SK-N-SH (cell line): ENCODE results near the gene DMD. TPM values are rescaled to one million over a fixed set of nuclear protein-coding genes. Genes with fewer than 3 reads are reported as not detected.

Source experiments
- CTCF ChIA-PET: fragments of 300-600, 350-600 bp; formaldehyde crosslinking; extraction: SDS; loops from one replicate; lab custom pipeline; 2021; lab: Yijun Ruan, JAX
- POLR2A ChIA-PET: fragments of 350-600 bp; sonication (Branson Sonifier 250); formaldehyde crosslinking; extraction: SDS; loops from one replicate; lab custom pipeline; 2020; ENCODE audit warnings: antibody characterized with exemption, inconsistent platforms; lab: Yijun Ruan, JAX
- DNase-seq: peaks from one replicate; pipeline ENCODE4 v3.0.0; 2012
- H2AFZ ChIP-seq: fragments of 200-600 bp; sonication (generic); 2 replicates; pipeline ENCODE4 v1.8.1; 2016; ENCODE audit warnings: antibody characterized with exemption, mild to moderate bottlenecking, low read depth
- H3F3A ChIP-seq: fragments of 200-600 bp; sonication (generic); replicated peaks from 2 replicates; pipeline ENCODE3; 2016; ENCODE audit warnings: antibody characterized with exemption, mild to moderate bottlenecking; ENCODE audit not compliant: insufficient read depth
- H3K27ac ChIP-seq, 2 experiments: fragments of 200-500 bp in 1 of 2; fragments of 200-600 bp in 1 of 2; sonication (Bioruptor generic) in 1 of 2; sonication (generic), shearing (Covaris generic) in 1 of 2; 2 replicates each; pipeline versions ENCODE4 v1.5.1 to v1.6.1; 2014 to 2016; ENCODE audit warnings: low read depth in 2 of 2, inconsistent platforms in 1 of 2, low read length in 1 of 2, mild to moderate bottlenecking in 1 of 2, mixed read lengths in 1 of 2
- H3K27me3 ChIP-seq: fragments of 200-600 bp; sonication (generic), shearing (Covaris generic); 2 replicates; pipeline ENCODE4 v1.6.1; 2016; ENCODE audit warnings: mixed run types; ENCODE audit not compliant: insufficient read depth
- H3K36me3 ChIP-seq, 2 experiments: fragments of 200-500 bp in 1 of 2; fragments of 200-600 bp in 1 of 2; sonication (Bioruptor generic) in 1 of 2; sonication (generic) in 1 of 2; replicated peaks in 1 of 2; 2 replicates each; pipeline versions ENCODE3 to v1.5.1; 2014 to 2016; ENCODE audit warnings: low read length in 1 of 2, mild to moderate bottlenecking in 1 of 2; ENCODE audit not compliant: insufficient read depth in 2 of 2, control insufficient read depth in 1 of 2
- H3K4me1 ChIP-seq, 2 experiments: fragments of 200-500 bp in 1 of 2; fragments of 200-600 bp in 1 of 2; sonication (Bioruptor generic) in 1 of 2; sonication (generic), shearing (Covaris generic) in 1 of 2; 2 replicates each; pipeline versions ENCODE4 v1.5.1 to v1.6.1; 2014 to 2016; ENCODE audit warnings: low read depth in 1 of 2, low read length in 1 of 2, mixed run types in 1 of 2; ENCODE audit not compliant: insufficient read depth in 2 of 2, control insufficient read depth in 1 of 2
- H3K4me2 ChIP-seq: fragments of 200-600 bp; sonication (generic), shearing (Covaris generic); 2 replicates; pipeline ENCODE4 v1.6.1; 2017; ENCODE audit warnings: mixed run types
- H3K4me3 ChIP-seq, 2 experiments: fragments of 200-500 bp in 1 of 2; fragments of 200-600 bp in 1 of 2; sonication (Bioruptor generic) in 1 of 2; sonication (generic), shearing (Covaris generic) in 1 of 2; 2 replicates each; pipeline versions ENCODE4 v1.5.1 to v1.8.1; 2014 to 2016; ENCODE audit warnings: low read depth in 2 of 2, inconsistent platforms in 1 of 2, low read length in 1 of 2, mild to moderate bottlenecking in 1 of 2, mixed read lengths in 1 of 2, moderate library complexity in 1 of 2
- H3K79me2 ChIP-seq: fragments of 200-600 bp; sonication (generic); 2 replicates; pipeline ENCODE4 v1.8.1; 2017; ENCODE audit warnings: mild to moderate bottlenecking; ENCODE audit not compliant: insufficient read depth
- H3K9ac ChIP-seq: fragments of 200-600 bp; sonication (generic); 2 replicates; pipeline ENCODE4 v1.6.1; 2017; ENCODE audit warnings: mixed run types
- H3K9me2 ChIP-seq: fragments of 200-600 bp; sonication (generic); 2 replicates; pipeline ENCODE4 v1.6.1; 2017; ENCODE audit warnings: mixed run types
- H3K9me3 ChIP-seq: fragments of 200-600 bp; sonication (generic); 2 replicates; pipeline ENCODE4 v1.6.1; 2017; ENCODE audit warnings: mixed run types, mild to moderate bottlenecking, moderate library complexity
- H4K20me1 ChIP-seq: fragments of 200-600 bp; sonication (generic); 2 replicates; pipeline ENCODE4 v1.6.1; 2017; ENCODE audit warnings: mild to moderate bottlenecking, mixed run types; ENCODE audit not compliant: insufficient read depth
- CHD2 ChIP-seq: fragments of 150-350 bp; IDR thresholded peaks from 2 replicates; pipeline ENCODE4 v1.6.1; 2018; ENCODE audit warnings: low read length; ENCODE audit not compliant: partially characterized antibody
- EP300 ChIP-seq, 2 experiments: IDR thresholded peaks; 2 replicates each; pipeline versions ENCODE4 v1.4.0 to v1.6.1; 2012; ENCODE audit warnings: borderline replicate concordance in 1 of 2, low read depth in 1 of 2, low read length in 1 of 2
- FOXJ3 ChIP-seq: sonication (generic); formaldehyde crosslinking; IDR thresholded peaks from 2 replicates; pipeline ENCODE4 v1.5.1; 2020; ENCODE audit warnings: mild to moderate bottlenecking, missing genetic modification reagents
- FOXM1 ChIP-seq: IDR thresholded peaks from 2 replicates; pipeline ENCODE4 v1.4.0; 2012; ENCODE audit warnings: low read depth, mild to moderate bottlenecking
- JUND ChIP-seq: IDR thresholded peaks from 2 replicates; pipeline ENCODE4 v1.4.0; 2012
- MEF2A ChIP-seq: IDR thresholded peaks from 2 replicates; pipeline ENCODE4 v1.4.0; 2012; ENCODE audit warnings: low read depth, borderline replicate concordance
- MXI1 ChIP-seq: IDR thresholded peaks from 2 replicates; pipeline ENCODE4 v1.6.1; 2012; ENCODE audit warnings: mild to moderate bottlenecking, low read depth, low read length, improper control_type of control experiment
- NFIC ChIP-seq: IDR thresholded peaks from 2 replicates; pipeline ENCODE4 v1.4.0; 2012; ENCODE audit warnings: borderline replicate concordance
- NRF1 ChIP-seq: IDR thresholded peaks from 2 replicates; pipeline ENCODE4 v1.6.1; 2012; ENCODE audit warnings: low read depth, mild to moderate bottlenecking, low read length
- POLR2AphosphoS5 ChIP-seq: IDR thresholded peaks from 2 replicates; pipeline ENCODE4 v1.6.1; 2012; ENCODE audit warnings: low read depth, low read length
- RCOR1 ChIP-seq: fragments of 150-350 bp; IDR thresholded peaks from 2 replicates; pipeline ENCODE4 v1.6.1; 2017; ENCODE audit warnings: antibody characterized with exemption, low read length
- SIN3A ChIP-seq: IDR thresholded peaks from 2 replicates; pipeline ENCODE4 v1.6.1; 2012; ENCODE audit warnings: low read depth, mild to moderate bottlenecking, low read length, moderate library complexity, borderline replicate concordance
- SMC3 ChIP-seq: IDR thresholded peaks from 2 replicates; pipeline ENCODE4 v1.6.1; 2012; ENCODE audit warnings: low read depth, low read length, improper control_type of control experiment
- TAF1 ChIP-seq: IDR thresholded peaks from 2 replicates; pipeline ENCODE4 v1.6.1; 2012; ENCODE audit warnings: low read depth, mild to moderate bottlenecking, low read length, moderate library complexity, borderline replicate concordance
- TCF12 ChIP-seq: IDR thresholded peaks from 2 replicates; pipeline ENCODE4 v1.4.0; 2012
- TEAD4 ChIP-seq: IDR thresholded peaks from 2 replicates; pipeline ENCODE4 v1.4.0; 2012; ENCODE audit warnings: mild to moderate bottlenecking, borderline replicate concordance; ENCODE audit not compliant: insufficient read depth
- YY1 ChIP-seq: IDR thresholded peaks from 2 replicates; pipeline ENCODE4 v1.4.0; 2012; ENCODE audit warnings: low read depth, mild to moderate bottlenecking
- WGBS: methylation state at CpG from one replicate; pipeline ENCODE4 v1.1.6; 2017; ENCODE audit warnings: low lambda C conversion rate; 5-methylcytosine and 5-hydroxymethylcytosine counted together
- polyA plus RNA-seq, 3 experiments: library from polyadenylated mRNA; depleted of rRNA; stranded (reverse); fragments of >200 nt; gene quantifications; 2 replicates each; pipeline ENCODE4 v1.2.3, GENCODE V29; 2012
- TF ChIP-seq, protein P1 (sequence below): fragments of 150-350 bp; IDR thresholded peaks from 2 replicates; pipeline ENCODE4 v1.6.1; 2017; ENCODE audit warnings: antibody characterized with exemption, low read length, low read depth, borderline replicate concordance
- TF ChIP-seq, protein P2 (sequence below): IDR thresholded peaks from 2 replicates; pipeline ENCODE4 v1.4.0; 2012; ENCODE audit warnings: low read depth
- TF ChIP-seq, protein P3 (sequence below): IDR thresholded peaks from 2 replicates; pipeline ENCODE4 v1.4.0; 2012; ENCODE audit warnings: low read depth, borderline replicate concordance
- TF ChIP-seq, protein P4 (sequence below): fragments of 200-600 bp; sonication (generic); IDR thresholded peaks from 2 replicates; pipeline ENCODE4 v1.6.1; 2017; ENCODE audit warnings: antibody characterized with exemption, mild to moderate bottlenecking, moderate library complexity
- TF ChIP-seq, protein P5 (sequence below): fragments of 150-350 bp; IDR thresholded peaks from 2 replicates; pipeline ENCODE4 v1.6.1; 2016; ENCODE audit warnings: mild to moderate bottlenecking, low read depth, low read length

DMD gene
- polyA plus RNA-seq, 1 of the 3 experiments (the other 2 are of a cell fraction), result 3.9 TPM

DNA sequence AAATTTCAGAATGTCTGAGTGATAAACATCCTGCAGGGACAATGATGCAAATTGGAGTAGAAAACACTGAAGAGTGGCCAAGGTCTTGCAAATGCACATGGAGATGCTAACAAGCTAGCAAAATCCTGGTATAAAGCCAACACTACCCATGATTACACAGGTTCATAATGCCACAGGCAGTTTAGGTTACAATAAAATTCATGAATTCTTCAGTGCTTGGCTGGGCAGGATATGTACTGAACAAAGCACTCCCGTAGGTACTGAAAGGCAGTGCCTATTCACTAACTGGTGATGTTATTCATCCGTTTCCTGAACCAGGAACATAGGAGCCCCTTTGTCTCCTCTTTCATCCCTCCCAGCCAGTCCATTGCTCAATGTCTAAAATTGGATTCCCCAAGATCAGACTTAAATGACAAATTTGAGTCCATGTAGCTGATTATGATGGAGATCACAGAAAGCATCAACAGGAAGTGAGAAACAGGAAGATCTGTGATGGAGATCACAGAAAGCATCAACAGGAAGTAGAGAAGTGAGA, 244.5 kb downstream of the DMD start:
- H2AFZ ChIP-seq, result no peak overlapping the region
- no peaks in the 10 kb centered on the region for H3K9me2 ChIP-seq
- no peaks in the 10 kb centered on the region for H4K20me1 ChIP-seq
- 12% methylated on average over 2 of the region's 2 CpGs for WGBS
- H3K79me2 ChIP-seq, result no peaks in the 10 kb centered on the region
- H3K9me3 ChIP-seq, result no peaks in the 10 kb centered on the region
- no peak overlapping the region for H3K4me3 ChIP-seq
- CTCF ChIA-PET, result interaction anchor here (1.4 kb wide), 1 partner anchor 17 kb away, joined by 4 read pairs; no protein-coding TSS in a partner anchor
- POLR2A ChIA-PET, result no interaction called here
- no peaks in the 10 kb centered on the region for H3K36me3 ChIP-seq
- TF ChIP-seq, protein P1, sequence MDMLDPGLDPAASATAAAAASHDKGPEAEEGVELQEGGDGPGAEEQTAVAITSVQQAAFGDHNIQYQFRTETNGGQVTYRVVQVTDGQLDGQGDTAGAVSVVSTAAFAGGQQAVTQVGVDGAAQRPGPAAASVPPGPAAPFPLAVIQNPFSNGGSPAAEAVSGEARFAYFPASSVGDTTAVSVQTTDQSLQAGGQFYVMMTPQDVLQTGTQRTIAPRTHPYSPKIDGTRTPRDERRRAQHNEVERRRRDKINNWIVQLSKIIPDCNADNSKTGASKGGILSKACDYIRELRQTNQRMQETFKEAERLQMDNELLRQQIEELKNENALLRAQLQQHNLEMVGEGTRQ, result no peak
- TF ChIP-seq CHD2 (no peak), TCF12 (no peak), POLR2AphosphoS5 (no peak)
- TF ChIP-seq, protein P2, sequence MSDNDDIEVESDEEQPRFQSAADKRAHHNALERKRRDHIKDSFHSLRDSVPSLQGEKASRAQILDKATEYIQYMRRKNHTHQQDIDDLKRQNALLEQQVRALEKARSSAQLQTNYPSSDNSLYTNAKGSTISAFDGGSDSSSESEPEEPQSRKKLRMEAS, result no peak
- DNase-seq, result no peak
- H3F3A ChIP-seq, result no peaks in the 10 kb centered on the region
- no peaks in the 10 kb centered on the region for H3K4me1 ChIP-seq
- H3K4me2 ChIP-seq, result no peak overlapping the region
- H3K27ac ChIP-seq, result no peak overlapping the region
- H3K27me3 ChIP-seq, result no peaks in the 10 kb centered on the region
- no peak overlapping the region for H3K9ac ChIP-seq

DNA sequence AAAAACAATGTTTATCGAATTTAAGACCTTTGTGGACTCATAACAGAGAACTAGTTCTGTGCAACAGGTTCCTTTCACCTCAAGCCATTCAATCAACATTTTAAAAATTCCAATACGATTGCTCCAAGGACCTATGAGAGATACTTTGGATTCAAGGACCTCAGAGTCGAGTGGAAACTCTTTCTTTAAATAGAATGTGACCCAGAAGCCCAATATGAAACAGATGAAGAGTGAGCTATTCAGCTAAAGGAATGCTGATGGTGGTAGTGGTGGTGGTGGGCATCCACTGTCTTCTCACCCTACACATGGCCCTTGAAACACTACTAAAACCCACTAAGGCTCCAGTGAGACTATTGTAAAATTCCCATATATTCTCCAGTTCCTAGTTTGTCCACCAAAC, 257.2 kb downstream of the DMD start:
- Histone ChIP-seq H3K9ac (no peak overlapping the region), H3K9me2 (no peaks in the 10 kb centered on the region), H3F3A (no peaks in the 10 kb centered on the region), H4K20me1 (no peaks in the 10 kb centered on the region), H3K27ac (no peak overlapping the region), H2AFZ (no peak overlapping the region), H3K9me3 (no peaks in the 10 kb centered on the region), H3K36me3 (no peaks in the 10 kb centered on the region), H3K79me2 (no peaks in the 10 kb centered on the region), H3K4me1 (no peaks in the 10 kb centered on the region), H3K27me3 (no peaks in the 10 kb centered on the region), H3K4me2 (no peak overlapping the region), H3K4me3 (no peak overlapping the region)
- DNase-seq, result no peak
- ChIA-PET POLR2A (no interaction called here), CTCF (no interaction called here)
- WGBS, result 5% methylated on average over 3 of the region's 3 CpGs
- TF ChIP-seq FOXM1, result no peak
- TF ChIP-seq NFIC, result no peak
- TF ChIP-seq SIN3A, result no peak
- no peak for TF ChIP-seq EP300 (IDR thresholded peaks at IDR 0.05; ENCODE audit: borderline replicate concordance in 1 of 2, low read depth in 1 of 2, low read length in 1 of 2)
- TF ChIP-seq YY1, result no peak
- TF ChIP-seq, protein P2, result no peak
- no peak for TF ChIP-seq MXI1
- TF ChIP-seq TAF1, result no peak
- TF ChIP-seq, protein P3, sequence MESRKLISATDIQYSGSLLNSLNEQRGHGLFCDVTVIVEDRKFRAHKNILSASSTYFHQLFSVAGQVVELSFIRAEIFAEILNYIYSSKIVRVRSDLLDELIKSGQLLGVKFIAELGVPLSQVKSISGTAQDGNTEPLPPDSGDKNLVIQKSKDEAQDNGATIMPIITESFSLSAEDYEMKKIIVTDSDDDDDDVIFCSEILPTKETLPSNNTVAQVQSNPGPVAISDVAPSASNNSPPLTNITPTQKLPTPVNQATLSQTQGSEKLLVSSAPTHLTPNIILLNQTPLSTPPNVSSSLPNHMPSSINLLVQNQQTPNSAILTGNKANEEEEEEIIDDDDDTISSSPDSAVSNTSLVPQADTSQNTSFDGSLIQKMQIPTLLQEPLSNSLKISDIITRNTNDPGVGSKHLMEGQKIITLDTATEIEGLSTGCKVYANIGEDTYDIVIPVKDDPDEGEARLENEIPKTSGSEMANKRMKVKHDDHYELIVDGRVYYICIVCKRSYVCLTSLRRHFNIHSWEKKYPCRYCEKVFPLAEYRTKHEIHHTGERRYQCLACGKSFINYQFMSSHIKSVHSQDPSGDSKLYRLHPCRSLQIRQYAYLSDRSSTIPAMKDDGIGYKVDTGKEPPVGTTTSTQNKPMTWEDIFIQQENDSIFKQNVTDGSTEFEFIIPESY, result no peak
- TF ChIP-seq, protein P4, sequence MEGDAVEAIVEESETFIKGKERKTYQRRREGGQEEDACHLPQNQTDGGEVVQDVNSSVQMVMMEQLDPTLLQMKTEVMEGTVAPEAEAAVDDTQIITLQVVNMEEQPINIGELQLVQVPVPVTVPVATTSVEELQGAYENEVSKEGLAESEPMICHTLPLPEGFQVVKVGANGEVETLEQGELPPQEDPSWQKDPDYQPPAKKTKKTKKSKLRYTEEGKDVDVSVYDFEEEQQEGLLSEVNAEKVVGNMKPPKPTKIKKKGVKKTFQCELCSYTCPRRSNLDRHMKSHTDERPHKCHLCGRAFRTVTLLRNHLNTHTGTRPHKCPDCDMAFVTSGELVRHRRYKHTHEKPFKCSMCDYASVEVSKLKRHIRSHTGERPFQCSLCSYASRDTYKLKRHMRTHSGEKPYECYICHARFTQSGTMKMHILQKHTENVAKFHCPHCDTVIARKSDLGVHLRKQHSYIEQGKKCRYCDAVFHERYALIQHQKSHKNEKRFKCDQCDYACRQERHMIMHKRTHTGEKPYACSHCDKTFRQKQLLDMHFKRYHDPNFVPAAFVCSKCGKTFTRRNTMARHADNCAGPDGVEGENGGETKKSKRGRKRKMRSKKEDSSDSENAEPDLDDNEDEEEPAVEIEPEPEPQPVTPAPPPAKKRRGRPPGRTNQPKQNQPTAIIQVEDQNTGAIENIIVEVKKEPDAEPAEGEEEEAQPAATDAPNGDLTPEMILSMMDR, result no peak
- TF ChIP-seq SMC3, result no peak
- no peak for TF ChIP-seq FOXJ3 (CRISPR knock-in tag)
- TF ChIP-seq RCOR1, result no peak
- TF ChIP-seq TEAD4, result no peak
- no peak for TF ChIP-seq JUND
- TF ChIP-seq, protein P5, sequence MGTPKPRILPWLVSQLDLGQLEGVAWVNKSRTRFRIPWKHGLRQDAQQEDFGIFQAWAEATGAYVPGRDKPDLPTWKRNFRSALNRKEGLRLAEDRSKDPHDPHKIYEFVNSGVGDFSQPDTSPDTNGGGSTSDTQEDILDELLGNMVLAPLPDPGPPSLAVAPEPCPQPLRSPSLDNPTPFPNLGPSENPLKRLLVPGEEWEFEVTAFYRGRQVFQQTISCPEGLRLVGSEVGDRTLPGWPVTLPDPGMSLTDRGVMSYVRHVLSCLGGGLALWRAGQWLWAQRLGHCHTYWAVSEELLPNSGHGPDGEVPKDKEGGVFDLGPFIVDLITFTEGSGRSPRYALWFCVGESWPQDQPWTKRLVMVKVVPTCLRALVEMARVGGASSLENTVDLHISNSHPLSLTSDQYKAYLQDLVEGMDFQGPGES, result no peak
- TF ChIP-seq NRF1, result no peak
- no peak for TF ChIP-seq TCF12
- TF ChIP-seq MEF2A, result no peak
